ENCODE data around the gene MEAF6. TPM values are rescaled to one million over a fixed set of nuclear protein-coding genes. Genes with fewer than 3 reads are reported as not detected.

The MEAF6 gene
- total RNA-seq, 1 donor from 2014 or later: 79.3 TPM

- no peak for DNase-seq (ENCODE audit: low read depth)
Observed at GRCh38 chr1:37442644-37443043, 71.9 kb downstream of the MEAF6 start.

Other genes with a start within 250 kb of the MEAF6 start
- gene ZC3H12A, start 40.2 kb downstream of the MEAF6 start, total RNA-seq: 18.7 and 24.5 TPM in 2 replicates
- 14.1 and 19.4 TPM in 2 replicates for gene SNIP1, start 39.5 kb upstream of the MEAF6 start, total RNA-seq
- 3.0 and 11.0 TPM in 2 replicates for gene DNALI1, start 42.2 kb upstream of the MEAF6 start, total RNA-seq
- 49.6 and 72.1 TPM in 2 replicates for gene GNL2, start 81.2 kb upstream of the MEAF6 start, total RNA-seq
- gene RSPO1, start 120.1 kb upstream of the MEAF6 start, total RNA-seq: not detected in 2 replicates
- 1.3 and 6.8 TPM in 2 replicates for gene CDCA8, start 177.8 kb upstream of the MEAF6 start, total RNA-seq